ENCODE data around the gene GPR132.

- TF ChIP-seq, protein P1, sequence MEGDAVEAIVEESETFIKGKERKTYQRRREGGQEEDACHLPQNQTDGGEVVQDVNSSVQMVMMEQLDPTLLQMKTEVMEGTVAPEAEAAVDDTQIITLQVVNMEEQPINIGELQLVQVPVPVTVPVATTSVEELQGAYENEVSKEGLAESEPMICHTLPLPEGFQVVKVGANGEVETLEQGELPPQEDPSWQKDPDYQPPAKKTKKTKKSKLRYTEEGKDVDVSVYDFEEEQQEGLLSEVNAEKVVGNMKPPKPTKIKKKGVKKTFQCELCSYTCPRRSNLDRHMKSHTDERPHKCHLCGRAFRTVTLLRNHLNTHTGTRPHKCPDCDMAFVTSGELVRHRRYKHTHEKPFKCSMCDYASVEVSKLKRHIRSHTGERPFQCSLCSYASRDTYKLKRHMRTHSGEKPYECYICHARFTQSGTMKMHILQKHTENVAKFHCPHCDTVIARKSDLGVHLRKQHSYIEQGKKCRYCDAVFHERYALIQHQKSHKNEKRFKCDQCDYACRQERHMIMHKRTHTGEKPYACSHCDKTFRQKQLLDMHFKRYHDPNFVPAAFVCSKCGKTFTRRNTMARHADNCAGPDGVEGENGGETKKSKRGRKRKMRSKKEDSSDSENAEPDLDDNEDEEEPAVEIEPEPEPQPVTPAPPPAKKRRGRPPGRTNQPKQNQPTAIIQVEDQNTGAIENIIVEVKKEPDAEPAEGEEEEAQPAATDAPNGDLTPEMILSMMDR (IDR thresholded peaks at IDR 0.05) = no peak
- TF ChIP-seq SIN3A (IDR thresholded peaks at IDR 0.05; ENCODE audit: borderline replicate concordance, insufficient read depth, low read depth, low read length) (no peak), POLR2AphosphoS5 (IDR thresholded peaks at IDR 0.05; ENCODE audit: low read depth, low read length) (no peak)
Observed at GRCh38 chr14:105026802-105027563, 38.2 kb downstream of the GPR132 start.
